Common myeloid progenitor, CD34-positive (primary cell): ENCODE data around the gene SHD.
"Not testable (repeated sequence)": the region's sequence is repeated elsewhere in the genome, so short reads cannot be mapped to it uniquely, and the experiment has no call there.

Experiments used
- CTCF ChIA-PET: fragments of 350-600 bp; sonication (Branson Sonifier 250); formaldehyde crosslinking; loops from one replicate; lab custom pipeline; 2021; ENCODE audit warnings: antibody characterized with exemption; lab: Charles Lee
- POLR2A ChIA-PET: fragments of 350-600 bp; sonication (Branson Sonifier 250); formaldehyde crosslinking; loops from one replicate; lab custom pipeline; 2021; ENCODE audit warnings: antibody characterized with exemption; lab: Charles Lee
- DNase-seq, 3 donors: peaks; one replicate each; pipeline versions ENCODE4 v3.0.0 to v3.0.0-alpha.2; 2013
- H3K27ac ChIP-seq, 2 experiments: 1 replicate in 1 of 2; 2 replicates in 1 of 2; pipeline ENCODE4 v1.7.0; 2013; ENCODE audit warnings: inconsistent platforms in 2 of 2, low read length in 2 of 2, mild to moderate bottlenecking in 2 of 2, low read depth in 1 of 2, moderate library complexity in 1 of 2; ENCODE audit not compliant: severe bottlenecking in 2 of 2, insufficient read depth in 1 of 2, poor library complexity in 1 of 2
- H3K27me3 ChIP-seq, 5 experiments: replicated peaks in 2 of 5; 1 replicate in 3 of 5; 2 replicates in 2 of 5; pipeline versions ENCODE4 v1.6.1 to v1.7.0; 2013; ENCODE audit warnings: low read length in 4 of 5, mild to moderate bottlenecking in 2 of 5, moderate library complexity in 2 of 5, inconsistent platforms in 1 of 5; ENCODE audit not compliant: insufficient read depth in 5 of 5, control insufficient read depth in 4 of 5
- H3K36me3 ChIP-seq, 4 experiments: 1 replicate in 2 of 4; 2 replicates in 2 of 4; pipeline versions ENCODE4 v1.6.1 to v1.7.0; 2013; ENCODE audit warnings: low read length in 3 of 4, control low read depth in 1 of 4, mild to moderate bottlenecking in 1 of 4; ENCODE audit not compliant: control insufficient read depth in 4 of 4, insufficient read depth in 4 of 4
- H3K4me1 ChIP-seq, 4 experiments: 1 replicate in 3 of 4; 2 replicates in 1 of 4; pipeline versions ENCODE4 v1.6.1 to v1.7.1; 2013; ENCODE audit warnings: low read length in 3 of 4, mild to moderate bottlenecking in 3 of 4, control low read depth in 1 of 4, inconsistent platforms in 1 of 4, moderate library complexity in 1 of 4; ENCODE audit not compliant: control insufficient read depth in 4 of 4, insufficient read depth in 4 of 4; ENCODE audit errors: control extremely low read depth in 1 of 4
- H3K4me3 ChIP-seq, 7 experiments: 1 replicate in 4 of 7; 2 replicates in 3 of 7; pipeline versions ENCODE4 v1.5.1 to v1.7.0; 2013; ENCODE audit warnings: mild to moderate bottlenecking in 7 of 7, low read length in 6 of 7, moderate library complexity in 6 of 7, inconsistent platforms in 2 of 7, low read depth in 2 of 7, control low read depth in 1 of 7; ENCODE audit not compliant: insufficient read depth in 4 of 7, control insufficient read depth in 1 of 7; ENCODE audit errors: extremely low read depth in 1 of 7
- H3K9me3 ChIP-seq, 5 experiments: 1 replicate in 4 of 5; 2 replicates in 1 of 5; pipeline versions ENCODE4 v1.6.1 to v1.7.1; 2013; ENCODE audit warnings: low read length in 4 of 5, mild to moderate bottlenecking in 2 of 5, inconsistent platforms in 1 of 5, low read depth in 1 of 5, moderate library complexity in 1 of 5; ENCODE audit not compliant: control insufficient read depth in 4 of 5, insufficient read depth in 2 of 5; ENCODE audit errors: control extremely low read depth in 1 of 5
- WGBS: methylation state at CpG from one replicate; pipeline ENCODE4 v1.1.5; 2013; ENCODE audit not compliant: insufficient coverage; 5-methylcytosine and 5-hydroxymethylcytosine counted together

Gene SHD

DNA sequence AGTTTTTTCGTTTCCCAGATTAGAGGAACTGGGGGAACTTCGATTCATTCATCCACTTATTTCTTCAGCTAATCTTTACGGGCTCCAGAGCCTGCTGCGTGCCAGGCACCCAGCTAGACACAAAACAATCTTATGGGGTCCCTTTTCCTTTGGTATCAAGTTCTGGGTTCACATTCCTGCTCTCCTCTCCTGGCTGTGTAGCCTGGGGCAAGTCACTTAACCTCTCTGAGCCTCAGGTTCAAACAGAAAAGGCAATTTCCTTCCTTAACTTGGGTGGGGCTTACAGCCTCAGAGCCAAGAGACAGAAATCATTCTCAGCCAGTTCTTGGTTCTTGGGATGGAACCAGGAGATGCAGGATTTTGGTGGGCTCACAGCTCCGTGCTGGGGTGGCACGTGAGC lies 5.9 kb downstream of the SHD start:
- POLR2A ChIA-PET: no interaction called here
- H3K4me3 ChIP-seq: no peak overlapping the region
- 69% methylated on average over 6 of the region's 6 CpGs for WGBS
- CTCF ChIA-PET: interaction anchor here (1.5 kb wide), 1 partner anchor 11 kb away, joined by 3 read pairs; no protein-coding TSS in a partner anchor
- H3K4me1 ChIP-seq: peaks cover 0 to 3% (median 2%) of the 10 kb centered on the region in 4 experiments
- no peaks in the 10 kb centered on the region for H3K36me3 ChIP-seq
- DNase-seq: no peak
- H3K27me3 ChIP-seq: peaks cover 0 to 37% (median 10%) of the 10 kb centered on the region in 5 experiments
- no peak overlapping the region for H3K27ac ChIP-seq
- H3K9me3 ChIP-seq: no peaks in the 10 kb centered on the region

DNA sequence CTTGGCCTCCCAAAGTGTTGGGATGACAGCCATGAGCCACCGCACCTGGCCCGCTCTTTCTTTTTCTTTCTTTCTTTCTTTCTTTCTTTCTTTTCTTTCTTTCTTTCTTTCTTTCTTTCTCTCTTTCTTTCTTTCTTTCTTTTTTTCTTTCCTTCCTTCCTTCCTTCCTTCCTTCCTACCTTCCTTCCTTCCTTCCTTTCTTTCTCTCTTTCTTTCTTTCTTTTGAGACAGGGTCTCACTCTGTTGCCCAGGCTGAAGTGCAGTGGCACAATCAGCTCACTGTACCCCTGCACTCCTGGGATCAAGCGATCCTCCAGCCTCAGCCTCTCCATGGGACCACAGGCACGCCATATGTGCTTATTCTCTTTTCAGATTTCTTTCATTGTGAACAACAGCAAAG lies 7.1 kb downstream of the SHD start:
- 98% methylated on average over 4 of the region's 4 CpGs for WGBS
- H3K27me3 ChIP-seq: peaks cover 0 to 26% (median 4%) of the 10 kb centered on the region in 5 experiments
- H3K36me3 ChIP-seq, CTCF ChIA-PET, POLR2A ChIA-PET, H3K4me3 ChIP-seq, DNase-seq, H3K4me1 ChIP-seq, H3K9me3 ChIP-seq, H3K27ac ChIP-seq: not testable (repeated sequence)

DNA sequence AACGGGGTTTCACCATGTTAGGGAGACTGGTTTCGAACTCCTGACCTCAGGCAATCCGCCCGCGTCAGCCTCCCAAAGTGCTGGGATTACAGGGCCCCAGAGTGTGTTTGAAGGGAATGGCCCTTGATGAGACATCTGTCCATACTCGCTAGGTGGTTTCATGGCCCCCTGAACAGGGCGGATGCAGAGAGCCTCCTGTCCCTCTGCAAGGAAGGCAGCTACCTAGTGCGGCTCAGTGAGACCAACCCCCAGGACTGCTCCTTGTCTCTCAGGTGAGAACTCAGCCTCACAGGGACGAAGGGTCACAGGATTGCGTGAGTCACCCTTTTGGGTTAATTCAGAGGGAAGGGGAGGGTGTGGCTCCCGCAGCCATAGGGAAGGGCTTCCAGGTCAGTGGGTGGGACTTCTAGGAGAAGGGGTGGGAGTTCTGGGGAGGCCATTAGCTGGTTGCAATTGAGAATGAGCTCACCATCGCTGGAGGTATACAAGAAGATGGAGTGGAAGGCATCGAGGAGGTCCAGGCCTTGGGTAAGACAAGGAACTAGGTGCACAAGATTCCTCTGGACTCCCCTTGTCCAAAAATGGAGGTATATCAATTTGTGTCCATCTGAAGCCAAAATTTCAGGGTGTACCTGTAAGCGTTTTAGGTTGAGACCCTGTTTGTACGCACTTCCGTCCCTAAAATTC lies 9.2 kb downstream of the SHD start:
- Histone ChIP-seq H3K36me3 (no peaks in the 10 kb centered on the region), H3K4me1 (no peaks in the 10 kb centered on the region), H3K27me3 (peaks cover 0 to 12% (median 4%) of the 10 kb centered on the region in 5 experiments), H3K4me3 (no peak overlapping the region), H3K9me3 (no peaks in the 10 kb centered on the region), H3K27ac (no peak overlapping the region)
- ChIA-PET POLR2A (interaction anchor here (0.6 kb wide), 1 partner anchor 71 kb away, joined by 3 read pairs; no protein-coding TSS in a partner anchor), CTCF (interaction anchor here (1.2 kb wide), 1 partner anchor 11 kb away, joined by 3 read pairs; no protein-coding TSS in a partner anchor)
- WGBS: 88% methylated on average over 12 of the region's 16 CpGs
- DNase-seq: no peak

DNA sequence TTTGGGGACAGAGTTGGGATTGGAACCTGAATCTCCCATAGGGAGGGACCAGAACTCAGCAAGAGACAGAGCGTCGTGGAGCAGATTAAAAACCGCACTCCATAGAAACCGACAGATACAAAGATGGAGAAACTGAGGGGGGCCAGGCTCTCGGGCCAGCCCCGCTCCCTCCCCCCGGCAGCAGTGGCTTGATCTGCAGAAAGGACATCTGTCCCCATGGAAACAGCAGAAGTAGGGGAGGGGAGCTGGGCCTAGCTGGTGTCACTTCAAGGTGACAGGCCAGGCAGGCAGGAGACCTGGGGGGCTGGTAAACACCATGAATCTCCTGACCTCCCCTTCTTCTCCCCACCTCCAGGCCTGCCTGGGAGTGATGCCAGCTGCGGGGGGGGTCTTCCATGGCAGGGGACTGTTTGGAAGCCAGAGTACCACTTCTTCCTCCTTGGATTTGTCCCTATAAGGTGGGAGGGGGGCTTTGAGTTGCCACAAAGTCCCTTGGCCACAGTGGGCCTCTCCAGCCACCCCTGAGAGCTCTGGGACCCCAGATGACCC lies 12.2 kb downstream of the SHD start:
- Histone ChIP-seq H3K4me1 (no peaks in the 10 kb centered on the region), H3K4me3 (no peak overlapping the region), H3K27ac (no peak overlapping the region), H3K9me3 (no peaks in the 10 kb centered on the region), H3K27me3 (no peaks in the 10 kb centered on the region), H3K36me3 (peaks cover 0 to 7% (median 3%) of the 10 kb centered on the region in 4 experiments)
- 96% methylated on average over 7 of the region's 8 CpGs for WGBS
- CTCF ChIA-PET: no interaction called here
- DNase-seq: no peak
- POLR2A ChIA-PET: interaction anchor here (0.6 kb wide), 1 partner anchor 173 kb away, joined by 4 read pairs; no protein-coding TSS in a partner anchor

DNA sequence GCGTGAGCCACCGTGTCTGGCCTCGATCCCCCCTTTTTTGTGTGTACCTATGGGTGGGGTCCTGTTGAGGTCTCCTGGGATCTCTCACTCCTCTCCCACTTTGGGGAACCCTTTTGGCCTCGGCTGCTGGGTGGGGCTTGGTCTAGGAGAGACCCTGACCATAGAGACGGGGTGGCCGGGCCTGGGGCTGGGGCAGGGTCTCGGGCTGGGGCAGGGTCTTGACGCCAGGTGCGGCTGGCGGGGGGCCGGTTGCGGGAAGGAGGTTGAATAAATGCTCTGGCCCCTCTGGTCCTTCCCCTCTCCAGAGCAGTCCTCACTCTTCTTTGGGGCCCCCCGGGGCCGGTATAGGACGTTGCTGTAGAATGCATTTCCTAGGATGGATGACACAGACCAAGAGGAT lies 13.4 kb downstream of the SHD start:
- Histone ChIP-seq H3K4me3 (no peak overlapping the region), H3K9me3 (no peaks in the 10 kb centered on the region), H3K36me3 (peaks cover 0 to 7% (median 3%) of the 10 kb centered on the region in 4 experiments), H3K27me3 (no peaks in the 10 kb centered on the region), H3K4me1 (peaks cover 0 to 3% (median 0%) of the 10 kb centered on the region in 4 experiments), H3K27ac (no peak overlapping the region)
- POLR2A ChIA-PET: no interaction called here
- DNase-seq: no peak
- WGBS: 99% methylated on average over 12 of the region's 15 CpGs
- CTCF ChIA-PET: no interaction called here

DNA sequence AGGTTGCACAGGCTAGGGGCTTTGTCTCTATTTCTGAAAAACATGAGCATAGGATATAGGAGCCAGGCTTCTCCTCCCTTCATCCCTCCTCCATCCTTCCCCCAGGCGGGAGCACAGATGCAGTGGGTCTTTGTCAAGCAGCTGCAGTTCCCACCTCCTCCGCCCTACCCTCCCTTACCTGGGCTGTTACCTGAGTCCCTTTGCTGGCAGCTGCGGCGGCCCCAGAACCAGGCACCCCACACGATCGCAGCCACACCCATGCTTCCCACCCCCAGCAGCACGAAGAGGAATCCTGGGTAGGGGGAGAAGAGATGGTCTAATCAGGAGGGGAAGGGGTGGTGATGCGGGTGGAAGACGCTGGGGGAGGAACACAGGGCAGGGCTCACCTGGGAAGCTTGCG lies 15.3 kb downstream of the SHD start:
- no peak for DNase-seq
- no peaks in the 10 kb centered on the region for H3K27me3 ChIP-seq
- ChIA-PET POLR2A (no interaction called here), CTCF (interaction anchor here (0.8 kb wide), 1 partner anchor 25 kb away, joined by 3 read pairs; no protein-coding TSS in a partner anchor)
- no peak overlapping the region for H3K27ac ChIP-seq
- 90% methylated on average over 3 of the region's 10 CpGs for WGBS
- peaks cover 0 to 3% (median 0%) of the 10 kb centered on the region in 4 experiments for H3K4me1 ChIP-seq
- peaks cover 0 to 7% (median 3%) of the 10 kb centered on the region in 4 experiments for H3K36me3 ChIP-seq
- no peaks in the 10 kb centered on the region for H3K9me3 ChIP-seq
- no peak overlapping the region for H3K4me3 ChIP-seq
